HEK293T (cell line): ENCODE measurements around the gene FAM168A.

Source experiments
- CTCF ChIA-PET: fragments of 350-600 bp; formaldehyde crosslinking; extraction: SDS; loops from one replicate; lab custom pipeline; 2021; ENCODE audit warnings: antibody characterized with exemption, inconsistent platforms; lab: Yijun Ruan, JAX
- POLR2A ChIA-PET: fragments of 350-600 bp; formaldehyde crosslinking; extraction: SDS; loops from one replicate; lab custom pipeline; 2020; ENCODE audit warnings: antibody characterized with exemption, inconsistent platforms; lab: Yijun Ruan, JAX
- DNase-seq: peaks from one replicate; pipeline ENCODE4 v3.0.0; 2012; ENCODE audit warnings: mixed read lengths; ENCODE audit errors: extremely low spot score
- ARNT ChIP-seq: fragments of 450-650 bp; IDR thresholded peaks from 2 replicates; pipeline ENCODE4 v1.6.1; 2017; ENCODE audit warnings: mild to moderate bottlenecking
- BHLHE40 ChIP-seq: fragments of 450-650 bp; IDR thresholded peaks from 2 replicates; pipeline ENCODE4 v1.6.1; 2016; ENCODE audit warnings: mild to moderate bottlenecking, moderate library complexity, borderline replicate concordance
- CTBP1 ChIP-seq: fragments of 450-650 bp; IDR thresholded peaks from 2 replicates; pipeline ENCODE4 v1.6.1; 2016; ENCODE audit warnings: borderline replicate concordance
- ELF4 ChIP-seq: fragments of 450-650 bp; IDR thresholded peaks from 2 replicates; pipeline ENCODE4 v1.6.1; 2017; ENCODE audit warnings: antibody characterized with exemption
- FOXA1 ChIP-seq: fragments of 450-650 bp; IDR thresholded peaks from 2 replicates; pipeline ENCODE4 v1.6.1; 2016; ENCODE audit warnings: mild to moderate bottlenecking
- FOXK2 ChIP-seq: fragments of 450-650 bp; IDR thresholded peaks from 2 replicates; pipeline ENCODE4 v1.6.1; 2016; ENCODE audit warnings: mild to moderate bottlenecking
- FOXM1 ChIP-seq: fragments of 450-650 bp; IDR thresholded peaks from 2 replicates; pipeline ENCODE4 v1.6.1; 2017; ENCODE audit warnings: mild to moderate bottlenecking, borderline replicate concordance
- HDGF ChIP-seq: fragments of 450-650 bp; IDR thresholded peaks from 2 replicates; pipeline ENCODE4 v1.6.1; 2017; ENCODE audit warnings: antibody characterized with exemption, borderline replicate concordance
- L3MBTL2 ChIP-seq: fragments of 450-650 bp; conservative IDR thresholded peaks from 2 replicates; pipeline ENCODE4 v1.6.1; 2016; ENCODE audit warnings: mild to moderate bottlenecking
- LEF1 ChIP-seq: fragments of 450-650 bp; IDR thresholded peaks from 2 replicates; pipeline ENCODE4 v1.6.1; 2017; ENCODE audit warnings: mild to moderate bottlenecking, borderline replicate concordance
- NFRKB ChIP-seq: fragments of 450-650 bp; IDR thresholded peaks from 2 replicates; pipeline ENCODE4 v1.6.1; 2016; ENCODE audit warnings: mild to moderate bottlenecking, moderate library complexity
- PKNOX1 ChIP-seq: fragments of 450-650 bp; IDR thresholded peaks from 2 replicates; pipeline ENCODE4 v1.6.1; 2016
- SP1 ChIP-seq: fragments of 450-650 bp; IDR thresholded peaks from 2 replicates; pipeline ENCODE4 v1.6.1; 2017
- SUZ12 ChIP-seq: fragments of 450-650 bp; IDR thresholded peaks from 2 replicates; pipeline ENCODE4 v1.6.1; 2016; ENCODE audit warnings: mild to moderate bottlenecking
- TARDBP ChIP-seq: fragments of 450-650 bp; IDR thresholded peaks from 2 replicates; pipeline ENCODE4 v1.6.1; 2016
- ZNF384 ChIP-seq: fragments of 450-650 bp; IDR thresholded peaks from 2 replicates; pipeline ENCODE4 v1.6.1; 2016

The FAM168A gene

GRCh38 chr11:73596547-73596946, 1.4 kb downstream of the FAM168A start:
- CTCF ChIA-PET = interaction anchor here (1.5 to 1.7 kb wide), 2 partner anchors 29 to 118 kb away, joined by 3 to 5 read pairs; no protein-coding TSS in a partner anchor
- POLR2A ChIA-PET = interaction anchor here (0.7 kb wide), 1 partner anchor 18 kb away, joined by 3 read pairs; no protein-coding TSS in a partner anchor
- TF ChIP-seq FOXA1 (no peak), SUZ12 (no peak), TARDBP (no peak), ZNF384 (no peak), FOXM1 (no peak), SP1 (no peak), HDGF (no peak), L3MBTL2 (no peak), PKNOX1 (no peak), BHLHE40 (no peak), CTBP1 (no peak), LEF1 (no peak), ELF4 (no peak), ARNT (no peak), FOXK2 (no peak), NFRKB (no peak)

GRCh38 chr11:73592640-73593039, 5.3 kb downstream of the FAM168A start:
- POLR2A ChIA-PET = interaction anchor here (0.6 kb wide), 1 partner anchor 177 kb away, joined by 3 read pairs; no protein-coding TSS in a partner anchor
- DNase-seq = no peak
- no peak for TF ChIP-seq FOXM1
- no peak for TF ChIP-seq ARNT
- TF ChIP-seq SUZ12 = no peak
- TF ChIP-seq PKNOX1 = no peak
- TF ChIP-seq ZNF384 = no peak
- no peak for TF ChIP-seq L3MBTL2
- no peak for TF ChIP-seq SP1
- no peak for TF ChIP-seq CTBP1
- TF ChIP-seq NFRKB = no peak
- TF ChIP-seq LEF1 = no peak
- no peak for TF ChIP-seq BHLHE40
- TF ChIP-seq ELF4 = no peak
- no peak for TF ChIP-seq FOXA1
- TF ChIP-seq HDGF = no peak
- no peak for TF ChIP-seq FOXK2
- TF ChIP-seq TARDBP = no peak
- CTCF ChIA-PET = interaction anchor here (0.9 kb wide), 1 partner anchor 68 kb away, joined by 3 read pairs; no protein-coding TSS in a partner anchor

More at GRCh38 chr11:73596547-73596946, 1.4 kb downstream of the FAM168A start:
- DNase-seq = no peak

GRCh38 chr11:73591743-73592142, 6.2 kb downstream of the FAM168A start:
- TF ChIP-seq LEF1 = no peak
- TF ChIP-seq L3MBTL2 = no peak
- no peak for TF ChIP-seq FOXM1
- TF ChIP-seq BHLHE40 = no peak
- TF ChIP-seq ELF4 = no peak
- no peak for TF ChIP-seq TARDBP
- no peak for TF ChIP-seq SUZ12
- TF ChIP-seq ZNF384 = no peak
- TF ChIP-seq ARNT = no peak
- no peak for TF ChIP-seq FOXK2
- no peak for TF ChIP-seq FOXA1
- TF ChIP-seq HDGF = no peak
- TF ChIP-seq SP1 = no peak
- TF ChIP-seq PKNOX1 = no peak
- TF ChIP-seq CTBP1 = no peak
- ChIA-PET POLR2A (no interaction called here), CTCF (interaction anchor here (0.6 kb wide), 1 partner anchor 697 kb away, joined by 4 read pairs; no protein-coding TSS in a partner anchor)
- no peak for DNase-seq

GRCh38 chr11:73590991-73591390, 6.9 kb downstream of the FAM168A start:
- no peak for TF ChIP-seq CTBP1
- TF ChIP-seq FOXM1 = no peak
- TF ChIP-seq ELF4 = no peak
- no peak for TF ChIP-seq SUZ12
- no peak for TF ChIP-seq LEF1
- no peak for TF ChIP-seq HDGF
- TF ChIP-seq ARNT = no peak
- TF ChIP-seq ZNF384 = no peak
- TF ChIP-seq SP1 = no peak
- CTCF ChIA-PET = interaction anchor here (0.6 kb wide), 1 partner anchor 17 kb away, joined by 4 read pairs; no protein-coding TSS in a partner anchor
- no peak for DNase-seq
- POLR2A ChIA-PET = interaction anchor here (0.7 kb wide), 1 partner anchor 125 kb away, joined by 3 read pairs; no protein-coding TSS in a partner anchor

GRCh38 chr11:73586791-73587190, 11.1 kb downstream of the FAM168A start:
- ChIA-PET POLR2A (no interaction called here), CTCF (no interaction called here)
- TF ChIP-seq FOXA1 (no peak), HDGF (no peak), FOXK2 (no peak), PKNOX1 (no peak), ZNF384 (no peak), NFRKB (no peak), BHLHE40 (no peak), LEF1 (no peak), SP1 (no peak), ARNT (no peak), TARDBP (no peak), CTBP1 (no peak), SUZ12 (no peak), L3MBTL2 (no peak), ELF4 (no peak), FOXM1 (no peak)
- DNase-seq = no peak
